CD14-positive monocyte (primary cell): Measurements from ENCODE around the gene MRTFA. TPM values are rescaled to one million over a fixed set of nuclear protein-coding genes. Genes with fewer than 3 reads are reported as not detected.
"Not testable (repeated sequence)": the region's sequence is repeated elsewhere in the genome, so short reads cannot be mapped to it uniquely, and the experiment has no call there.

Experiments
- DNase-seq, 3 donors: peaks; one replicate each; pipeline ENCODE4 v3.0.0-alpha.2; 2011 to 2022
- H2AFZ ChIP-seq: 2 replicates; pipeline ENCODE4 v1.6.0; 2012; ENCODE audit warnings: mild to moderate bottlenecking, low read depth, low read length, inconsistent platforms; ENCODE audit not compliant: insufficient read depth, poor library complexity, severe bottlenecking
- H3K27ac ChIP-seq, 2 donors: 1 replicate in 1 of 2; 2 replicates in 1 of 2; pipeline ENCODE4 v1.5.1; 2012 to 2013; ENCODE audit warnings: low read length in 2 of 2, control low read depth in 1 of 2, inconsistent platforms in 1 of 2, low read depth in 1 of 2, mild to moderate bottlenecking in 1 of 2
- H3K27me3 ChIP-seq, 2 donors: one replicate each; pipeline versions ENCODE4 v1.6.0 to v1.6.1; 2011 to 2013; ENCODE audit warnings: low read length in 2 of 2; ENCODE audit not compliant: control insufficient read depth in 2 of 2, insufficient read depth in 2 of 2
- H3K36me3 ChIP-seq, 2 donors: replicated peaks in 1 of 2; 1 replicate in 1 of 2; 2 replicates in 1 of 2; pipeline versions ENCODE4 v1.5.1 to v1.6.1; 2012 to 2013; ENCODE audit warnings: low read length in 2 of 2, control low read depth in 1 of 2, inconsistent platforms in 1 of 2, mild to moderate bottlenecking in 1 of 2; ENCODE audit not compliant: insufficient read depth in 2 of 2, control insufficient read depth in 1 of 2
- H3K4me1 ChIP-seq, 2 donors: 1 replicate in 1 of 2; 2 replicates in 1 of 2; pipeline versions ENCODE4 v1.5.1 to v1.6.1; 2012 to 2013; ENCODE audit warnings: low read length in 2 of 2, control low read depth in 1 of 2, inconsistent platforms in 1 of 2, mild to moderate bottlenecking in 1 of 2, moderate library complexity in 1 of 2; ENCODE audit not compliant: insufficient read depth in 2 of 2, control insufficient read depth in 1 of 2
- H3K4me2 ChIP-seq: replicated peaks from 2 replicates; pipeline ENCODE3; 2012; ENCODE audit warnings: low read length, moderate library complexity, mild to moderate bottlenecking; ENCODE audit not compliant: poor library complexity, severe bottlenecking; ENCODE audit errors: extremely low read depth
- H3K4me3 ChIP-seq, 3 experiments: fragments of 200-600 bp in 1 of 3; sonication (generic) in 1 of 3; replicated peaks in 1 of 3; 1 replicate in 2 of 3; 2 replicates in 1 of 3; pipeline ENCODE4 v1.5.1; 2011 to 2013; ENCODE audit warnings: low read length in 3 of 3, mild to moderate bottlenecking in 3 of 3, control low read depth in 2 of 3, low read depth in 2 of 3, inconsistent platforms in 1 of 3, moderate library complexity in 1 of 3
- H3K79me2 ChIP-seq: 2 replicates; pipeline ENCODE4 v1.6.0; 2012; ENCODE audit warnings: mild to moderate bottlenecking, control low read depth, inconsistent platforms, low read length, moderate library complexity; ENCODE audit not compliant: insufficient read depth
- H3K9ac ChIP-seq: 2 replicates; pipeline ENCODE4 v1.6.0; 2017; ENCODE audit warnings: low read length, mild to moderate bottlenecking; ENCODE audit not compliant: insufficient read depth, poor library complexity, severe bottlenecking
- H3K9me3 ChIP-seq, 2 donors: replicated peaks in 1 of 2; 1 replicate in 1 of 2; 2 replicates in 1 of 2; pipeline versions ENCODE4 v1.5.1 to v1.6.1; 2012 to 2013; ENCODE audit warnings: low read length in 2 of 2, control low read depth in 1 of 2; ENCODE audit not compliant: control insufficient read depth in 1 of 2, insufficient read depth in 1 of 2
- H4K20me1 ChIP-seq: 2 replicates; pipeline ENCODE4 v1.6.0; 2012; ENCODE audit warnings: mild to moderate bottlenecking, low read length, control low read depth, moderate library complexity; ENCODE audit not compliant: insufficient read depth
- H3K27ac Mint-ChIP-seq, 7 donors: one replicate each; pipeline ENCODE4 v1.8.0; 2020; ENCODE audit warnings: mild to moderate bottlenecking in 7 of 7, mixed read lengths in 7 of 7, moderate library complexity in 6 of 7, inconsistent platforms in 2 of 7
- H3K27me3 Mint-ChIP-seq, 3 donors: one replicate each; pipeline ENCODE4 v1.8.0; 2021 to 2022; ENCODE audit warnings: low read depth in 3 of 3, mild to moderate bottlenecking in 3 of 3, mixed read lengths in 3 of 3, moderate library complexity in 3 of 3, inconsistent platforms in 1 of 3
- H3K36me3 Mint-ChIP-seq, 2 donors: one replicate each; pipeline ENCODE4 v1.8.0; 2020; ENCODE audit warnings: mixed read lengths in 2 of 2, inconsistent platforms in 1 of 2, mild to moderate bottlenecking in 1 of 2
- H3K4me1 Mint-ChIP-seq: one replicate; pipeline ENCODE4 v1.8.0; 2020; ENCODE audit warnings: mild to moderate bottlenecking, mixed read lengths
- H3K4me3 Mint-ChIP-seq, 2 donors: one replicate each; pipeline ENCODE4 v1.8.0; 2020; ENCODE audit warnings: mild to moderate bottlenecking in 2 of 2, mixed read lengths in 2 of 2, moderate library complexity in 1 of 2
- H3K9me3 Mint-ChIP-seq, 7 donors: one replicate each; pipeline ENCODE4 v1.8.0; 2020 to 2022; ENCODE audit warnings: mixed read lengths in 7 of 7, mild to moderate bottlenecking in 6 of 7, moderate library complexity in 6 of 7, inconsistent platforms in 2 of 7
- WGBS: methylation state at CpG from one replicate; pipeline ENCODE4 v1.1.5; 2013; ENCODE audit warnings: missing lambda C conversion rate; ENCODE audit not compliant: insufficient coverage; 5-methylcytosine and 5-hydroxymethylcytosine counted together
- intact Hi-C, 2 donors: fragments of 100-400 bp; cut with micrococcal nuclease; formaldehyde crosslinking; loops; one replicate each; pipeline versions ENCODE4 v1.15.0 to v1.15.1; 2023
- polyA plus RNA-seq, 3 donors: library from polyadenylated mRNA; depleted of rRNA in 1 of 3; unstranded in 2 of 3; stranded (reverse) in 1 of 3; fragments of 300-500 nt in 2 of 3; fragments of >200 nt in 1 of 3; fragmentation: Illumina TruSeq in 2 of 3; gene quantifications; 1 replicate in 2 of 3; 2 replicates in 1 of 3; pipeline ENCODE4 v1.2.3, GENCODE V29; 2012 to 2021
- TF ChIP-seq, protein P1 (sequence below): fragments of 200-600 bp; IDR thresholded peaks from one replicate; pipeline ENCODE4 v1.8.0; 2022; ENCODE audit warnings: antibody characterized with exemption, mild to moderate bottlenecking

MRTFA gene
- polyA plus RNA-seq, 3 donors = 14.1 to 33.8 (median 18.9) TPM

DNA sequence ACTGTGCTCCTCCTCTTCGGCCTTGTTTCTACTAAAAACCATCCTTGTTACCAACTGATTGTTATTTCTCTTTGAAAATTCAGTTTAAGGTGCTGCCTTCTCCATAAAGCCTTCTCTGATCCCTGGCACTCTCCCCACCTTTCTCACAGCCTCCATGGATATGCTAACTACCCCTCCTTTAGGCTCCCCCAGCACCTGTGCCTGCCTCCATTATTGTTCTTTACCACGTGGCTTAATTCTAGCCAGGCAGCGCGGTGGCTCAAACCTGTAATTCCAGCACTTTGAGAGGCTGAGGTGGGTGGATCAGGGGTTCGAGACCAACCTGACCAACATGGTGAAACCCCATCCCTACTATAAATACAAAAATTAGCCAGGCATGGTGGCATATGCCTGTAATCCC, 96.3 kb downstream of the MRTFA start:
- H3K36me3 Mint-ChIP-seq = peaks cover 5 to 8% of the 10 kb centered on the region in 2 donors
- Histone ChIP-seq H3K9ac (no peak overlapping the region), H3K79me2 (peaks cover 10% of the 10 kb centered on the region), H4K20me1 (peaks cover 34% of the 10 kb centered on the region), H3K27ac (no peak overlapping the region), H3K36me3 (no peaks in the 10 kb centered on the region), H3K4me2 (no peak overlapping the region), H3K4me3 (no peak overlapping the region), H3K27me3 (no peaks in the 10 kb centered on the region), H2AFZ (no peak overlapping the region), H3K4me1 (peaks cover 4 to 5% of the 10 kb centered on the region in 2 donors), H3K9me3 (no peaks in the 10 kb centered on the region)
- peaks cover 11% of the 10 kb centered on the region for H3K4me1 Mint-ChIP-seq
- H3K27ac Mint-ChIP-seq = peak overlapping the region in 2 of 7 donors; percentile 74 to 79
- no peak for DNase-seq
- intact Hi-C loops = no loop called here
- TF ChIP-seq, protein P1, sequence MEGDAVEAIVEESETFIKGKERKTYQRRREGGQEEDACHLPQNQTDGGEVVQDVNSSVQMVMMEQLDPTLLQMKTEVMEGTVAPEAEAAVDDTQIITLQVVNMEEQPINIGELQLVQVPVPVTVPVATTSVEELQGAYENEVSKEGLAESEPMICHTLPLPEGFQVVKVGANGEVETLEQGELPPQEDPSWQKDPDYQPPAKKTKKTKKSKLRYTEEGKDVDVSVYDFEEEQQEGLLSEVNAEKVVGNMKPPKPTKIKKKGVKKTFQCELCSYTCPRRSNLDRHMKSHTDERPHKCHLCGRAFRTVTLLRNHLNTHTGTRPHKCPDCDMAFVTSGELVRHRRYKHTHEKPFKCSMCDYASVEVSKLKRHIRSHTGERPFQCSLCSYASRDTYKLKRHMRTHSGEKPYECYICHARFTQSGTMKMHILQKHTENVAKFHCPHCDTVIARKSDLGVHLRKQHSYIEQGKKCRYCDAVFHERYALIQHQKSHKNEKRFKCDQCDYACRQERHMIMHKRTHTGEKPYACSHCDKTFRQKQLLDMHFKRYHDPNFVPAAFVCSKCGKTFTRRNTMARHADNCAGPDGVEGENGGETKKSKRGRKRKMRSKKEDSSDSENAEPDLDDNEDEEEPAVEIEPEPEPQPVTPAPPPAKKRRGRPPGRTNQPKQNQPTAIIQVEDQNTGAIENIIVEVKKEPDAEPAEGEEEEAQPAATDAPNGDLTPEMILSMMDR = no peak
- WGBS = no CpG with 5 or more reads among the region's 5 CpGs
- no peak overlapping the region for H3K4me3 Mint-ChIP-seq
- no peaks in the 10 kb centered on the region for H3K27me3 Mint-ChIP-seq
- no peaks in the 10 kb centered on the region for H3K9me3 Mint-ChIP-seq

DNA sequence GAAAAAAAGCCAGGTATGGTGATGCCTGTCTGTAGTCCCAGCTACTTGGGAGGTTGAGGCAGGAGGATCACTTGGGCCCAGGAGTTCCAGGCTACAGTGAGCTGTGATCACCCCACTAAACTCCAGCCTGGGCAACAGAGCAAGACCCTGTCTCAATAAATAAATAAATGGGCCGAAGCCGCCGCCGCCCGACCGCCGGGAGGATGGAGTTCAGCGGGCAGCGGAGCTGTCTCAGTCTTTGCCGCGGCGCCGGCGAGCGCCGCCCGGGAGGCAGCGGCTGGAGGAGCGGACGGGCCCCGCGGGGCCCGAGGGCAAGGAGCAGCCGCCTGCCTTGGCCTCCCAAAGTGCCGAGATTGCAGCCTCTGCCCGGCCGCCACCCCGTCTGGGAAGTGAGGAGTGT, 100.4 kb downstream of the MRTFA start:
- H3K27ac ChIP-seq, intact Hi-C loops, H3K27ac Mint-ChIP-seq, H3K4me2 ChIP-seq, H3K4me3 Mint-ChIP-seq, H3K9me3 ChIP-seq, H2AFZ ChIP-seq, H3K9me3 Mint-ChIP-seq, H3K4me3 ChIP-seq, H3K36me3 ChIP-seq, H3K27me3 Mint-ChIP-seq, DNase-seq, H3K27me3 ChIP-seq, H3K9ac ChIP-seq: not testable (repeated sequence)
- 87% methylated on average over 3 of the region's 28 CpGs for WGBS
- Mint-ChIP-seq H3K4me1 (peaks cover 39% of the 10 kb centered on the region), H3K36me3 (peaks cover 7 to 11% of the 10 kb centered on the region in 2 donors)
- Histone ChIP-seq H4K20me1 (peaks cover 41% of the 10 kb centered on the region), H3K4me1 (peaks cover 38% of the 10 kb centered on the region in 2 donors), H3K79me2 (peaks cover 39% of the 10 kb centered on the region)
